ENCODE data around the gene RPS18. TPM values are rescaled to one million over a fixed set of nuclear protein-coding genes. Genes with fewer than 3 reads are reported as not detected.

The RPS18 gene
- total and polyA plus RNA-seq, 3 experiments from 2014 or later, result 3,797 to 7,106 (median 3,852) TPM

DNA sequence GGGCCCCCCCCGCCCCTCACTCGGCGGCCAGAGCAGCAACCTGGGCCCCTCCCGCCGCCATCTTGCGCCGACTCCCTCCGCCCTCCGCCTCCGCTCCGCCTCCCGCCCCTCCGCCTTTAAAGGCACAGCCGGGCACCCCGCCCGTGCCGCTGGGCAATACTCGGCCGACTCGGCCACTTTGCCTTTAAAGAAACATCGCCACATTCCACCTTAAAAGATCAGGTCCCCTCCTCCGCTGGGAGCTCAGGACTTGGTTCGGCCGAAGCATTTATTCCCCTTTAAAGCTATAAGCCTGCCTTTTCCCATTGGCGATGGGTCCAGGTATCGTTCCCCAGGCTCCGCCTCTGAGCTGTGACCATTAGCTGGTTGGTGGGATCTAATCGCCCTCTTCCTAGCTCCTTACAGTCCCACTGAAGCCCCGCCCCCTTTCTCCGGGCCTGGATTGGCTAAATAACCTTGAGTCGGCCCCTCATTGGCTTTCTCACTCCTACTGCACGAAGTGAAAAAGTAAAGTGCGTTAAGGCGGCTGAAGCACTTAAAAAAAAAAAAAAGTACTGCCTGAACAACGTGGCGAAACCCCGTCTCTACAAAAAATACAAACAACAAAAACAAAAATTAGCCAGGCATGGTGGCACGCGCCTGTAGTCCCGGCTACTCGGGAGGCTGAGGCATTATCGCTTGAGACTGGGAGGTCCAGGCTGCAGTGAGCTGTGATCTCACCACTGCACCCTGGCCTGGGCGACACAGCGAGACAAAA, 46.0 kb downstream of the RPS18 start, which contains the start of gene ZBTB22:
Gene ZBTB22, minus strand, starts transcription at position 76 of the 757 bp plus-strand sequence. CDS start 828 bp downstream, outside the sequence.
- CTCF ChIA-PET, result interaction anchor here (0.8 to 4.4 kb wide), 12 partner anchors 9 to 111 kb away, joined by 3 to 52 read pairs (median 4); partner anchors contain the start of genes RGL2, RPS18 and VPS52
- H3K9me3 ChIP-seq (ENCODE audit: low read length), result no peaks in the 10 kb centered on the region
- Mint-ChIP-seq H3K9me3 (no peaks in the 10 kb centered on the region), H3K4me1 (peaks cover 71 to 84% (median 71%) of the 10 kb centered on the region in 3 donors), H3K4me3 (peak within 1 kb of the TSS; percentile 94 to 100 (median 100)), H3K27me3 (peaks cover 0 to 3% of the 10 kb centered on the region in 2 donors), H3K27ac (peak within 1 kb of the TSS; percentile 95 to 99 (median 98)), H3K36me3 (peaks cover 13 to 66% (median 15%) of the 10 kb centered on the region in 3 donors)
- peaks cover 38% of the 10 kb centered on the region for H3K36me3 ChIP-seq (ENCODE audit: insufficient read depth, low read length)
- POLR2A ChIA-PET, result interaction anchor here (0.6 to 2.9 kb wide), 18 partner anchors 18 to 1825 kb away, joined by 3 to 75 read pairs (median 4); partner anchors contain the start of genes B3GALT4, CUTA, ITPR3 and PFDN6
- peaks cover 66% of the 10 kb centered on the region for H3K4me1 ChIP-seq (ENCODE audit: insufficient read depth, low read length)
- H3K27me3 ChIP-seq (ENCODE audit: insufficient read depth, low read length, poor library complexity, severe bottlenecking), result no peaks in the 10 kb centered on the region
- H3K27ac ChIP-seq (ENCODE audit: low read depth, low read length), result peak within 1 kb of the TSS; percentile 72
- DNase-seq, result peak; percentile 94 to 97 (median 96)
- H3K4me3 ChIP-seq (ENCODE audit: low read length), result peak within 1 kb of the TSS; percentile 100

DNA sequence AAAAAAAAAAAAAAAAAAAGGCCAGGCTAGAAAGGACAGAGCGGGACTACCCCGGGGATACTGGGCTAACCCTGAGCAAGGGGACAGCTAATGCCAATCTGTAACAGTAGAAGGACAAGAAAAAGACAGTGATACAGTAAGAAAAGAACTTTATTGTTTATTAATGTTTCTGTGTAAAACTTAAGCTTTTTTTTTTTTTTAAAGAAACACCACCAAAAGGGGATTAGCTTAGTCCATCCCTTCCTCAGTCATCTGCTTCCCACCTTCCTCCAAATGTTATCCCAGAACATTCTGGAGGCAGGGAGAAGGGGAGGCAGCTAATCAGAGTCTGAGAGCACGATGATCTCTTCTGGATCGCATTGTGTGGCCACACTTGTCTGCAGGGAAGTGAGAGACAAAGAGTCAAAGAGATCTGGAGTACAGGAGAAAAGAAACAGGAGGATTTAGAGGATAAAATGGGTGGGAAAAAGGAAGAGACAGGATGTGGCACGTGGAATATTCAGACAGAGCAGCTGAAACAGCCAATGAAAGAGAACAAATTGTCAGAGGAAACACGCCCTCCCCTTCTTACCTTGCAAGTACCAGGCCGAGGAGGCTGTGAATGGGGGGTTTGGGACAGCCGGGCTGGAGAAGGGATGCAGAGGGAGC, 46.7 kb downstream of the RPS18 start:
- Mint-ChIP-seq H3K4me1 (peaks cover 74 to 92% (median 78%) of the 10 kb centered on the region in 3 donors), H3K9me3 (no peaks in the 10 kb centered on the region), H3K27ac (peak overlapping the region; percentile 85 to 99 (median 97)), H3K4me3 (peak overlapping the region; percentile 94 to 100 (median 100)), H3K36me3 (peaks cover 14 to 64% (median 15%) of the 10 kb centered on the region in 3 donors), H3K27me3 (peaks cover 0 to 3% of the 10 kb centered on the region in 2 donors)
- no peaks in the 10 kb centered on the region for H3K9me3 ChIP-seq (ENCODE audit: low read length)
- peaks cover 68% of the 10 kb centered on the region for H3K4me1 ChIP-seq (ENCODE audit: insufficient read depth, low read length)
- H3K36me3 ChIP-seq (ENCODE audit: insufficient read depth, low read length), result peaks cover 38% of the 10 kb centered on the region
- ChIA-PET POLR2A (interaction anchor here (0.5 to 2.9 kb wide), 10 partner anchors 19 to 137 kb away, joined by 3 to 75 read pairs (median 8); partner anchors contain the start of genes B3GALT4, PFDN6, RGL2 and WDR46), CTCF (interaction anchor here (0.8 to 4.4 kb wide), 12 partner anchors 8 to 110 kb away, joined by 3 to 52 read pairs (median 4); partner anchors contain the start of genes RGL2, RPS18 and VPS52)
- H3K4me3 ChIP-seq (ENCODE audit: low read length), result peak overlapping the region; percentile 100
- DNase-seq, result no peak
- H3K27me3 ChIP-seq (ENCODE audit: insufficient read depth, low read length, poor library complexity, severe bottlenecking), result no peaks in the 10 kb centered on the region
- H3K27ac ChIP-seq (ENCODE audit: low read depth, low read length), result peak overlapping the region; percentile 72

DNA sequence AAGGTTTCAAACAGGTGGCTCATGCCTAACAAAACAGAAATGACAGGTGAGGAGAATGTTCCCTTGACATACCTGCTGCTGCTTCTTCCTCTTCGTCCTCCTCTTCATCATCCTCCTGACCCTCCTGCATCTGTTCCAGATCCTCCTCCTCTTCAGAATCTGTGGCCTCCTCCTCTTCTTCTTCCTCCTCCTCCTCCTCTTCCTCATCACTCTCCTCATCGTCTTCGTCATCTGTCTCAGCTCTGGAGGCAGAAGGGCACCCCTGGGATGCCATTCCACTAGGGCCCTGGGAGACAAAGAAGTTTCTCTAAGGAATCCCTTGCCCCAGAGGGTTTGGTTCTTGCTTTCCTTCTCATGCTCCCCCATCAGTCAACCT, 48.1 kb downstream of the RPS18 start:
- Mint-ChIP-seq H3K36me3 (peaks cover 14 to 59% (median 15%) of the 10 kb centered on the region in 3 donors), H3K9me3 (no peaks in the 10 kb centered on the region), H3K4me3 (peak overlapping the region; percentile 43 to 100 (median 94)), H3K4me1 (peaks cover 71 to 90% (median 76%) of the 10 kb centered on the region in 3 donors), H3K27ac (peak overlapping the region in 5 of 8 donors; percentile 51 to 95 (median 90)), H3K27me3 (peaks cover 0 to 3% of the 10 kb centered on the region in 2 donors)
- CTCF ChIA-PET, result interaction anchor here (1.0 to 4.4 kb wide), 3 partner anchors 25 to 76 kb away, joined by 3 to 52 read pairs (median 3); partner anchors contain the start of gene B3GALT4
- H3K27ac ChIP-seq (ENCODE audit: low read depth, low read length), result peak overlapping the region; percentile 18
- no peak for DNase-seq
- no peaks in the 10 kb centered on the region for H3K27me3 ChIP-seq (ENCODE audit: insufficient read depth, low read length, poor library complexity, severe bottlenecking)
- no peaks in the 10 kb centered on the region for H3K9me3 ChIP-seq (ENCODE audit: low read length)
- H3K4me1 ChIP-seq (ENCODE audit: insufficient read depth, low read length), result peaks cover 70% of the 10 kb centered on the region
- H3K36me3 ChIP-seq (ENCODE audit: insufficient read depth, low read length), result peaks cover 38% of the 10 kb centered on the region
- POLR2A ChIA-PET, result interaction anchor here (0.6 kb wide), 1 partner anchor 22 kb away, joined by 4 read pairs; no protein-coding TSS in a partner anchor
- no peak overlapping the region for H3K4me3 ChIP-seq (ENCODE audit: low read length)

DNA sequence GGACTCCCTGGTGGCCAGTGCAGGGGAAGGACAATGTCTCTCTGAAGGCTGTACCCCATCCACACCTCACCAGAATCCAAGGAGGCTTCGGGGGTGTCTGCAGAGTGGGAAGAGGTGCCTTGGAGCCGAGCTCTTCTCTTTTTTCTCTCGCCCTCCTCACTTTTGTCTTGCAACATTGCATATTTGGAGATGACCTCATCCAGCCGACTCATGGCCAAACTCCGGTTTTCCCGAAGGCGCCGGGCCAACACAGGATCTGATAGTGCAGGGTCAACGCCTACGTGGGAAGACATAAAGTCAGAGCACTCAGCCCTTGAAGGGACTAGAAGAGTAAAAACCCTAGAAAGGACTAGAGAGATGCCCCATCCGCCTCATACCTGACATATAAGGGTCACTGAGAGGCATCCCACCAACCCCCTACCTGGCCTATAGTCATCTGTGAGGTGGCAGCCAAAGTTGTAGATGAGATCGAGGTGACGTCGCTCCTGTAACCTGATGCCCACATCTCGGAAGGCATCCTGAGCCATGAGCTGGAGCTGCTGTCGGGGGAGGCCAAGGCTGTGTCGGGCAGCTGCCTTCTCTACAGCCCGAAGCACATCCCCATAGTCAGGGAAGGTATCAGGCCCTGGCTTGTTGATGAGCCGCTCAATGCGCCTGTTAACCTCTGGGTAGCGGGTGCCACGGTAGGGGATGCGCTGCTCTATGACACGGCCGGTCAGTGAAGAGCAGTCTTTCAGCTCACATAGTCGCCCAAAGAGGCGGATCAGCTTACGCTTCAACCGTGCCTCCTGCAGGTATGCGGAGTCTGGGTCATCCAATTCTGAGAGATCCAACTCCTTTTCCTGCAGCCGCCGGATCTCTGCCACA, 48.7 kb downstream of the RPS18 start:
- Mint-ChIP-seq H3K27me3 (peaks cover 0 to 3% of the 10 kb centered on the region in 2 donors), H3K27ac (peak overlapping the region; percentile 34 to 99 (median 80)), H3K4me1 (peaks cover 68 to 84% (median 71%) of the 10 kb centered on the region in 3 donors), H3K36me3 (peaks cover 14 to 59% (median 15%) of the 10 kb centered on the region in 3 donors), H3K4me3 (peak overlapping the region; percentile 78 to 100 (median 97)), H3K9me3 (no peaks in the 10 kb centered on the region)
- peaks cover 38% of the 10 kb centered on the region for H3K36me3 ChIP-seq (ENCODE audit: insufficient read depth, low read length)
- H3K4me3 ChIP-seq (ENCODE audit: low read length), result peak overlapping the region; percentile 40
- DNase-seq, result no peak
- H3K27me3 ChIP-seq (ENCODE audit: insufficient read depth, low read length, poor library complexity, severe bottlenecking), result no peaks in the 10 kb centered on the region
- no peaks in the 10 kb centered on the region for H3K9me3 ChIP-seq (ENCODE audit: low read length)
- peaks cover 64% of the 10 kb centered on the region for H3K4me1 ChIP-seq (ENCODE audit: insufficient read depth, low read length)
- POLR2A ChIA-PET, result interaction anchor here (0.7 kb wide), 1 partner anchor 39 kb away, joined by 5 read pairs; no protein-coding TSS in a partner anchor
- CTCF ChIA-PET, result interaction anchor here (1.0 kb wide), 1 partner anchor 43 kb away, joined by 3 read pairs; the partner anchor contains the start of gene B3GALT4
- peak overlapping the region; percentile 18 for H3K27ac ChIP-seq (ENCODE audit: low read depth, low read length)

DNA sequence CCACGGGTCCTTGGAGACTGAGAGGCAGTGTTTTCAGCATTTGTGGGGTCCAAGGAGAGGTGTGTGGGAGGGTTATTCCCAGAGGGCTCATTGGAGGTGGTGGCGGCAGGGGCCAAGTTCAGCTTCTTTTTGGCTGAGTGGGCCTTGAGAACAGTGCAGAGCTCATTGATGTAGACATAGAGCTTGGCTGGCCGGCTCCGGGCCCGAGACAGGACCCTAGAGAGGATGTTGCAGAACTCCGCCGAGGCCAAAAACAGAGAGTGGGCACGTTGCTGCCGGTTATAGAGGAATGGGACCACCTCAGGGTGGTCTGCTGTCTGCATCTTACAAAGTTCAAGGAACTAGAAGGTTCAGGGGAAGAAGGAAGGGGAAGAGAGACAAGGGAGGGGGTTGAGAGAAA, 49.4 kb downstream of the RPS18 start:
- Histone ChIP-seq H3K36me3 (ENCODE audit: insufficient read depth, low read length) (peaks cover 36% of the 10 kb centered on the region), H3K27me3 (ENCODE audit: insufficient read depth, low read length, poor library complexity, severe bottlenecking) (no peaks in the 10 kb centered on the region), H3K27ac (ENCODE audit: low read depth, low read length) (no peak overlapping the region), H3K4me3 (ENCODE audit: low read length) (peak overlapping the region; percentile 88), H3K9me3 (ENCODE audit: low read length) (no peaks in the 10 kb centered on the region), H3K4me1 (ENCODE audit: insufficient read depth, low read length) (peaks cover 61% of the 10 kb centered on the region)
- no peak for DNase-seq
- peaks cover 66 to 77% (median 70%) of the 10 kb centered on the region in 3 donors for H3K4me1 Mint-ChIP-seq
- CTCF ChIA-PET, result no interaction called here
- H3K4me3 Mint-ChIP-seq, result peak overlapping the region; percentile 79 to 100 (median 97)
- peaks cover 14 to 59% (median 15%) of the 10 kb centered on the region in 3 donors for H3K36me3 Mint-ChIP-seq
- H3K27ac Mint-ChIP-seq, result peak overlapping the region in 7 of 8 donors; percentile 10 to 99 (median 94)
- POLR2A ChIA-PET, result interaction anchor here (0.5 to 0.7 kb wide), 2 partner anchors 26 to 40 kb away, joined by 3 to 5 read pairs; no protein-coding TSS in a partner anchor
- no peaks in the 10 kb centered on the region for H3K9me3 Mint-ChIP-seq
- H3K27me3 Mint-ChIP-seq, result peaks cover 0 to 3% of the 10 kb centered on the region in 2 donors

GRCh38 chr6:33323623-33323948, 51.7 kb downstream of the RPS18 start:
- Mint-ChIP-seq H3K9me3 (no peaks in the 10 kb centered on the region), H3K4me3 (peak overlapping the region; percentile 91 to 100 (median 100)), H3K27ac (peak overlapping the region; percentile 88 to 99 (median 98)), H3K27me3 (no peaks in the 10 kb centered on the region), H3K36me3 (peaks cover 12 to 46% (median 13%) of the 10 kb centered on the region in 3 donors), H3K4me1 (peaks cover 47 to 56% (median 53%) of the 10 kb centered on the region in 3 donors)
- DNase-seq, result no peak
- Histone ChIP-seq H3K9me3 (ENCODE audit: low read length) (no peaks in the 10 kb centered on the region), H3K36me3 (ENCODE audit: insufficient read depth, low read length) (peaks cover 31% of the 10 kb centered on the region), H3K4me1 (ENCODE audit: insufficient read depth, low read length) (peaks cover 44% of the 10 kb centered on the region), H3K27me3 (ENCODE audit: insufficient read depth, low read length, poor library complexity, severe bottlenecking) (no peaks in the 10 kb centered on the region), H3K27ac (ENCODE audit: low read depth, low read length) (peak overlapping the region; percentile 91), H3K4me3 (ENCODE audit: low read length) (peak overlapping the region; percentile 88)
- ChIA-PET CTCF (interaction anchor here (1.5 kb wide), 1 partner anchor 24 kb away, joined by 3 read pairs; no protein-coding TSS in a partner anchor), POLR2A (no interaction called here)

DNA sequence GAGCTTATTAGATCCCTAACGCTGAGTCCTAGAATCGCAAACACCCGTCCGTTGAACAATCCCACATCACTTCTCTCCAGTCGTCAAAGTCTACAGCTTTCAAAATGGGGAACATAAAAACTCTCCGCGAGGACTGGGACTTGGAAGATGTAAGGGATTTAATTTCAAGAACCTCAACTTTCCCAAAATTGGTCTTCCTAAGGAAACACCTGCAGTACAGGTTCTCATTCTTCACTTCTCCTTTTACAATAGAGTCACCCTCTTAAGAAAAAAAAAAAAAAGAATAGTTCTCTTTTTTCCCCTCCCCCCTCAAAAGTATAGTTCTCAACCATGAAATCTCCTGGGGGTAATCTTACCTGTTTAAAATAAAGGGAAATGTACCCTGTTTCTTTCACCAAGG, 52.2 kb downstream of the RPS18 start:
- Histone ChIP-seq H3K36me3 (ENCODE audit: insufficient read depth, low read length) (peaks cover 26% of the 10 kb centered on the region), H3K9me3 (ENCODE audit: low read length) (no peaks in the 10 kb centered on the region), H3K4me3 (ENCODE audit: low read length) (peak overlapping the region; percentile 88), H3K27me3 (ENCODE audit: insufficient read depth, low read length, poor library complexity, severe bottlenecking) (no peaks in the 10 kb centered on the region), H3K4me1 (ENCODE audit: insufficient read depth, low read length) (peaks cover 39% of the 10 kb centered on the region), H3K27ac (ENCODE audit: low read depth, low read length) (no peak overlapping the region)
- H3K36me3 Mint-ChIP-seq, result peaks cover 9 to 40% (median 12%) of the 10 kb centered on the region in 3 donors
- DNase-seq, result no peak
- H3K27ac Mint-ChIP-seq, result peak overlapping the region; percentile 88 to 99 (median 98)
- POLR2A ChIA-PET, result interaction anchor here (0.7 kb wide), 1 partner anchor 25 kb away, joined by 6 read pairs; no protein-coding TSS in a partner anchor
- H3K4me3 Mint-ChIP-seq, result peak overlapping the region; percentile 91 to 100 (median 100)
- no peaks in the 10 kb centered on the region for H3K27me3 Mint-ChIP-seq
- H3K4me1 Mint-ChIP-seq, result peaks cover 42 to 51% (median 47%) of the 10 kb centered on the region in 3 donors
- no peaks in the 10 kb centered on the region for H3K9me3 Mint-ChIP-seq
- CTCF ChIA-PET, result interaction anchor here (0.7 to 1.7 kb wide), 3 partner anchors 25 to 175 kb away, joined by 3 read pairs; partner anchors contain the start of gene B3GALT4

Data from CD8-positive, alpha-beta memory T cell (primary cell).